Prostate gland (tissue), 2 donors: ENCODE measurements around the gene OR52J3.

Experiments used
- POLR2A ChIP-seq: fragments of 450-650 bp; IDR thresholded peaks from one replicate; pipeline ENCODE4 v1.6.1; 2016; ENCODE audit warnings: antibody characterized with exemption, mild to moderate bottlenecking
- TF ChIP-seq, protein P1 (sequence below), 4 experiments: fragments of 200-600 bp in 2 of 4; fragments of 450-650 bp in 2 of 4; sonication (generic) in 2 of 4; IDR thresholded peaks; 1 replicate in 3 of 4; 2 replicates in 1 of 4; pipeline ENCODE4 v1.5.1; 2016 to 2019; ENCODE audit warnings: antibody characterized with exemption in 4 of 4, mild to moderate bottlenecking in 2 of 4, moderate library complexity in 2 of 4

DNA sequence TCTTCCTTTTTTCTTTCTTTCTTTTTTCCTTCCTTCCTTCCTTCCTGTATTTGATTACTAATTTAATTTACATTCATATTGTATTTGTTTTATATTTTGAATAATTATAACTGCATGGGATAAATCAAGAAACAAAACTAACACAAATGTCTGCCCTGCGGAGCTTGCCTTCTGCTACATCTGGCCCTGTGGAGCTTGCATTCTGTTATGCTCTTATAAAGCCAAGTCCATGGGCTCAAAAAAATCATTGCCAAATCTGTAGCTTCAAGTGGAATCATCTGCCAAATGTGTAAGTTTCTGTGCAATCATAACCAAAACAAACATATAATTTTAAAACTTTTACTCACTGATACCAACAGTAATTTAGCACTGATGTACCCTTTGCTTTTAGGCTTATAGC is 8.0 kb upstream of the OR52J3 start:
- TF ChIP-seq, protein P1, sequence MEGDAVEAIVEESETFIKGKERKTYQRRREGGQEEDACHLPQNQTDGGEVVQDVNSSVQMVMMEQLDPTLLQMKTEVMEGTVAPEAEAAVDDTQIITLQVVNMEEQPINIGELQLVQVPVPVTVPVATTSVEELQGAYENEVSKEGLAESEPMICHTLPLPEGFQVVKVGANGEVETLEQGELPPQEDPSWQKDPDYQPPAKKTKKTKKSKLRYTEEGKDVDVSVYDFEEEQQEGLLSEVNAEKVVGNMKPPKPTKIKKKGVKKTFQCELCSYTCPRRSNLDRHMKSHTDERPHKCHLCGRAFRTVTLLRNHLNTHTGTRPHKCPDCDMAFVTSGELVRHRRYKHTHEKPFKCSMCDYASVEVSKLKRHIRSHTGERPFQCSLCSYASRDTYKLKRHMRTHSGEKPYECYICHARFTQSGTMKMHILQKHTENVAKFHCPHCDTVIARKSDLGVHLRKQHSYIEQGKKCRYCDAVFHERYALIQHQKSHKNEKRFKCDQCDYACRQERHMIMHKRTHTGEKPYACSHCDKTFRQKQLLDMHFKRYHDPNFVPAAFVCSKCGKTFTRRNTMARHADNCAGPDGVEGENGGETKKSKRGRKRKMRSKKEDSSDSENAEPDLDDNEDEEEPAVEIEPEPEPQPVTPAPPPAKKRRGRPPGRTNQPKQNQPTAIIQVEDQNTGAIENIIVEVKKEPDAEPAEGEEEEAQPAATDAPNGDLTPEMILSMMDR (IDR thresholded peaks at IDR 0.05) = no peak
- no peak for TF ChIP-seq POLR2A
